ENCODE results near the gene CPEB3. TPM values are rescaled to one million over a fixed set of nuclear protein-coding genes. Genes with fewer than 3 reads are reported as not detected.

CPEB3 gene
- total RNA-seq, 1 donor, result 0.43 TPM

DNA sequence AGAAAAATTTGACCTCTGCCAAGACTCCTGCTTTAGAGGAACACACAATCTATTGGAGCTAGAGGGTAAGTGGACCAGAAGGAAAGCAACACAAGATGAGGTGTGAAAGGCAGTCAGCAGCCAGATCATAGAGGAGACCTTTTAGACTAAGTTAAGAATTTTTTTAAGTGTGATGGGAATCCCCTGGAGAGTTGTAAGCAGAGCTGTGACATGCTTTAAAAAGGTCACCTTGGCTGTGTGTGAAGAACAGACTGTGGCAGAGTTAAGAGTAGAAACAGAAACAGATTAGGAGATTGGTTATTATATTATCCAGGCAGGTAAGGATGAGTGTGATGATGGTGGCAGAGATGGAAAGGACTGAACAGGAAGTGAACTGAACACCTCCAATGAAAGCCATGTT, 23.5 kb downstream of the CPEB3 start:
- DNase-seq (ENCODE audit: low read depth), result peak; percentile 4
- TF ChIP-seq, protein P1, sequence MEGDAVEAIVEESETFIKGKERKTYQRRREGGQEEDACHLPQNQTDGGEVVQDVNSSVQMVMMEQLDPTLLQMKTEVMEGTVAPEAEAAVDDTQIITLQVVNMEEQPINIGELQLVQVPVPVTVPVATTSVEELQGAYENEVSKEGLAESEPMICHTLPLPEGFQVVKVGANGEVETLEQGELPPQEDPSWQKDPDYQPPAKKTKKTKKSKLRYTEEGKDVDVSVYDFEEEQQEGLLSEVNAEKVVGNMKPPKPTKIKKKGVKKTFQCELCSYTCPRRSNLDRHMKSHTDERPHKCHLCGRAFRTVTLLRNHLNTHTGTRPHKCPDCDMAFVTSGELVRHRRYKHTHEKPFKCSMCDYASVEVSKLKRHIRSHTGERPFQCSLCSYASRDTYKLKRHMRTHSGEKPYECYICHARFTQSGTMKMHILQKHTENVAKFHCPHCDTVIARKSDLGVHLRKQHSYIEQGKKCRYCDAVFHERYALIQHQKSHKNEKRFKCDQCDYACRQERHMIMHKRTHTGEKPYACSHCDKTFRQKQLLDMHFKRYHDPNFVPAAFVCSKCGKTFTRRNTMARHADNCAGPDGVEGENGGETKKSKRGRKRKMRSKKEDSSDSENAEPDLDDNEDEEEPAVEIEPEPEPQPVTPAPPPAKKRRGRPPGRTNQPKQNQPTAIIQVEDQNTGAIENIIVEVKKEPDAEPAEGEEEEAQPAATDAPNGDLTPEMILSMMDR (IDR thresholded peaks at IDR 0.05; ENCODE audit: insufficient read depth, low read depth, low read length), result no peak
- H3K4me3 ChIP-seq (ENCODE audit: low read depth, low read length), result no peak overlapping the region

DNA sequence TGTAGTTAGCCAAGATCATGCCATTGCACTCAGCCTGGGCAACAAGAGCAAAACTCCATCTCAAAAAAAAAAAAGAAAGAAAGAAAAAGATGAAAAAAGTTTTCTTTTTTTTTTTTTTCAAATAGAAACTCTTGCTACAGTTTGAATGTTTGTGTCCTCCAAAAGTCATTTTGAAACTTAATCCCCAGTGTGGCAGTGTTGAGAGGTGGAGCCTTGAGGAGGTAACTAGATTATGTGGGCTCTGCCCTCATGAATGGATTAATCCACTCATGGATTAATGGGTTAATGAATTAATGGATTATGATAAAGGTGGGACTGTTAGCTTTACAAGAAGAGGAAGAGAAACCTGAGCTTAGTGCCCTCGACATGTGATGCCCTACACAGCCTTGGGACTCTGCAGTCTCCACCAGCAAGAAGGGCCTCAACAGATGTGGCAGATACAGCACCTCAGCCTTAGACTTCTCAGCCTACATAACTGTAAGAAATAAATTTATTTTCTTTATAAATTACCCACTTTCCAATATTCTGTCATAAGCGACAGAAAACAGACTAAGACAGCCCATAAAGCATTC, 25.1 kb downstream of the CPEB3 start:
- H3K4me3 ChIP-seq (ENCODE audit: low read depth, low read length), result no peak overlapping the region
- TF ChIP-seq, protein P1 (IDR thresholded peaks at IDR 0.05; ENCODE audit: insufficient read depth, low read depth, low read length), result no peak
- no peak for DNase-seq (ENCODE audit: low read depth)

DNA sequence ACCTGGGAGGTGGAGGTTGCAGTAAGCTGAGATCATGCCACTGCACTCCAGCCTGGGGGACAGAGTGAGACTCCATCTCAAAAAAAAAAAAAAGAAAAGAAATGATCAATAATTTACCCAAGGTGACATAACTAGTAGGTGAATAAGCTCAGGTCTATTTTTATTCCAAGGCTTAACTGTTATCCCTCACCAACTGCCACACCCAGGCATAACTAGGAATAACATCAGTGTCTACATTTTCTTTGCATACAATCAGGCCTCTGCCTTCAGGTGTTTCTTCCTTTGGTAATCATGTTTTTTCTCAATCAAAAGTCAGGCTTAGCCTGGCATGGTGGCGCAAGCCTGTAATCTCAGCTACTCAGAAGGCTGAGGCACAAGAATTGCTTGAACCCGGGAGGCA, 26.6 kb downstream of the CPEB3 start:
- no peak overlapping the region for H3K4me3 ChIP-seq (ENCODE audit: low read depth, low read length)
- no peak for DNase-seq (ENCODE audit: low read depth)
- TF ChIP-seq, protein P1 (IDR thresholded peaks at IDR 0.05; ENCODE audit: insufficient read depth, low read depth, low read length), result no peak

DNA sequence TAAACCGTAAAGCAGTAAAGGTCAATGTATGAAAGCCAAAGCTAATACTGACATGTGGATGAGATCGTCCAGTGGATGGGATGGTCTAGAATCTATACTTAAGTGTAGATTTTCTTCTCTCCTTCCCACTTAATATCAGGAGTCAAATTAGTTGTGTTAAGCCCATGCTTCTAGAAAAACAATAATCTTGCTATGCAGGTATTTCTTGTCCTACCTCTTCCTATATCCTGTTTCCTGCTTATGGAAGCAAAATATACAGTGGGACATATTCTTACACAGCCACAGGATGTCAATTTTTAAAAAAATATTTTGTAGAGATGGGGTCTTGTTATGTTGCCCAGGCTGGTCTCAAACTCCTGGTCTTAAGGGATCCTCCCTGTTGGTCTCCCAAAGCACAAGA, 27.5 kb downstream of the CPEB3 start:
- TF ChIP-seq, protein P1 (IDR thresholded peaks at IDR 0.05; ENCODE audit: insufficient read depth, low read depth, low read length), result no peak

DNA sequence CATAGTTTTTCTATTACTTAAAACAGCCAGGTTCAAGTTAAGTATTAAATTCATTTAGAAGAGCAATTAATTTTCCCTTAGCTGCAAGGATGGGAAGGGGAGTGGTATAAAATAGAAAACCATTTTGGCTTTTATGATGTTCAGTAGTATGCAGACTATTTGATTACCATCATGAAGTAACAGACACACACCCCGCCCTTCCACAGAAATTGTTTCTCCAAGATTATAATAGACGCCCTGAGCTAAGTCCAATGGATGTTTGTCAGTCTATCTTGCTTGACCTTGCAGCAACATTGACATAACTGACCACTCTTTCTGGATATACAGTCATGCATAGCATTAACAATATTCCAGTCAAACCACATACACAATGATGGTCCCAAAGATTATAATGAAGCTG, 42.3 kb downstream of the CPEB3 start:
- DNase-seq (ENCODE audit: low read depth), result no peak
- no peak overlapping the region for H3K4me3 ChIP-seq (ENCODE audit: low read depth, low read length)
- TF ChIP-seq, protein P1 (IDR thresholded peaks at IDR 0.05; ENCODE audit: insufficient read depth, low read depth, low read length), result no peak

More for the DNA sequence above, 27.5 kb downstream of the CPEB3 start:
- H3K4me3 ChIP-seq (ENCODE audit: low read depth, low read length), result no peak overlapping the region
- DNase-seq (ENCODE audit: low read depth), result no peak

DNA sequence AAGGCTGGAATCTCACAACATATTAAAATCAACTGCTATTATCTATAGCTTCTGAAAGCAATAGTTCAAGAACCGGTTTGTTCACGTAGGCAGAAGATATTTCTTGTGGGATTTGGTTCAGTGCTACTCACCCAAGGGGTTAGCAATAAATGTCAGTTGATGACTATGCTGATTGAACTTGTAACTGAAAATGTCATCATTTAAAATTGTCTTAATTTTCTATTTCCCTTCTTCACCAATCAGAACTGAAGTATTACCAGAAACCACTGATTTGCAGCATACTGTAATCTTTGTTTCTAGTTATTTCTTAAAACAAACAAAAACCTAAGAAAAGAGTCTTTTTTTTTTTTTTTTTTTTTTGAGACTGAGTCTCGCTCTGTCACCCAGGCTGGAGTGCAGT, 46.1 kb downstream of the CPEB3 start:
- no peak overlapping the region for H3K4me3 ChIP-seq (ENCODE audit: low read depth, low read length)
- no peak for DNase-seq (ENCODE audit: low read depth)
- TF ChIP-seq, protein P1 (IDR thresholded peaks at IDR 0.05; ENCODE audit: insufficient read depth, low read depth, low read length), result no peak
